HFFc6 (cell line): ENCODE measurements around the gene ATP1A1. TPM values are rescaled to one million over a fixed set of nuclear protein-coding genes. Genes with fewer than 3 reads are reported as not detected.

ENCODE experiments used
- DNase-seq: peaks from one replicate; pipeline ENCODE4 v3.0.0-alpha.2; 2018
- H3K27ac Mint-ChIP-seq: 2 replicates; pipeline ENCODE4 v1.8.0; 2020; ENCODE audit warnings: mild to moderate bottlenecking, mixed read lengths
- H3K27me3 Mint-ChIP-seq: 2 replicates; pipeline ENCODE4 v1.8.0; 2021; ENCODE audit warnings: mild to moderate bottlenecking, moderate library complexity, mixed read lengths; ENCODE audit not compliant: insufficient read depth
- H3K36me3 Mint-ChIP-seq: 2 replicates; pipeline ENCODE4 v1.8.0; 2021; ENCODE audit warnings: low read depth, mixed read lengths
- H3K4me1 Mint-ChIP-seq: 2 replicates; pipeline ENCODE4 v1.8.0; 2020; ENCODE audit warnings: low read depth, mixed read lengths
- H3K4me3 Mint-ChIP-seq: 2 replicates; pipeline ENCODE4 v1.8.0; 2020; ENCODE audit warnings: mild to moderate bottlenecking, moderate library complexity, mixed read lengths
- H3K9me3 Mint-ChIP-seq: 2 replicates; pipeline ENCODE4 v1.8.0; 2020; ENCODE audit warnings: mild to moderate bottlenecking, mixed read lengths
- total RNA-seq, 6 experiments: library from RNA; stranded (reverse); fragmentation: NEBNext Ultra II Directional; extraction: Animal tissue kit (Norgen Biotek cat#: 25700); gene quantifications; 2 replicates in 1 of 6; 3 replicates in 5 of 6; pipeline ENCODE4 v1.2.3, GENCODE V29; 2021
- TF ChIP-seq, protein P1 (sequence below): fragments of 200-600 bp; sonication (generic); IDR thresholded peaks from 2 replicates; pipeline ENCODE4 v1.5.0; 2021; ENCODE audit warnings: antibody characterized with exemption, mild to moderate bottlenecking

Gene ATP1A1
- total RNA-seq, 6 experiments from 2014 or later = 192 to 244 (median 222) TPM

DNA sequence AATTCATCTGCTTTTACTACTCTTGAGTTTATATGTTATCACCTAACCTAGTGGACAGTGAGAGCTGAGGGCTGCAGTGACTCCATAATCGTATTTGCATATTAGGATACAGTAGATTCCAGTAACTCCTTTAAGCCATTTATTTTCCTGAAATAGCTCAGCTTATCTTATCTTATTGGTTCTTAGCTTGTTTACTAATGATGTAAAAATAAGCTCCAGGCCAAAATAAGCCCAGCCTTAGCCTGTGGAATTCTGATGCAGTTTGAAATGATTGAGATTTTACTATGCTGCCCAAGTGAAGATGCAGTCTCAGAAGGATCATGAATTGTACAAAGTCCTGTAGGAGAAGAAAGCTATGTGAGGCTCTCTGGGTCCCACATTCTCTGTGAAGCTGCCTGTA is 18.1 kb downstream of the ATP1A1 start:
- peaks cover 4% of the 10 kb centered on the region; the same call in 1 of the 2 replicates for H3K4me1 Mint-ChIP-seq
- H3K36me3 Mint-ChIP-seq = peaks cover 46% of the 10 kb centered on the region
- TF ChIP-seq, protein P1, sequence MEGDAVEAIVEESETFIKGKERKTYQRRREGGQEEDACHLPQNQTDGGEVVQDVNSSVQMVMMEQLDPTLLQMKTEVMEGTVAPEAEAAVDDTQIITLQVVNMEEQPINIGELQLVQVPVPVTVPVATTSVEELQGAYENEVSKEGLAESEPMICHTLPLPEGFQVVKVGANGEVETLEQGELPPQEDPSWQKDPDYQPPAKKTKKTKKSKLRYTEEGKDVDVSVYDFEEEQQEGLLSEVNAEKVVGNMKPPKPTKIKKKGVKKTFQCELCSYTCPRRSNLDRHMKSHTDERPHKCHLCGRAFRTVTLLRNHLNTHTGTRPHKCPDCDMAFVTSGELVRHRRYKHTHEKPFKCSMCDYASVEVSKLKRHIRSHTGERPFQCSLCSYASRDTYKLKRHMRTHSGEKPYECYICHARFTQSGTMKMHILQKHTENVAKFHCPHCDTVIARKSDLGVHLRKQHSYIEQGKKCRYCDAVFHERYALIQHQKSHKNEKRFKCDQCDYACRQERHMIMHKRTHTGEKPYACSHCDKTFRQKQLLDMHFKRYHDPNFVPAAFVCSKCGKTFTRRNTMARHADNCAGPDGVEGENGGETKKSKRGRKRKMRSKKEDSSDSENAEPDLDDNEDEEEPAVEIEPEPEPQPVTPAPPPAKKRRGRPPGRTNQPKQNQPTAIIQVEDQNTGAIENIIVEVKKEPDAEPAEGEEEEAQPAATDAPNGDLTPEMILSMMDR = no peak
- no peak overlapping the region for H3K27ac Mint-ChIP-seq
- no peak for DNase-seq
- H3K4me3 Mint-ChIP-seq = no peak overlapping the region
- no peaks in the 10 kb centered on the region for H3K27me3 Mint-ChIP-seq
- no peaks in the 10 kb centered on the region for H3K9me3 Mint-ChIP-seq

DNA sequence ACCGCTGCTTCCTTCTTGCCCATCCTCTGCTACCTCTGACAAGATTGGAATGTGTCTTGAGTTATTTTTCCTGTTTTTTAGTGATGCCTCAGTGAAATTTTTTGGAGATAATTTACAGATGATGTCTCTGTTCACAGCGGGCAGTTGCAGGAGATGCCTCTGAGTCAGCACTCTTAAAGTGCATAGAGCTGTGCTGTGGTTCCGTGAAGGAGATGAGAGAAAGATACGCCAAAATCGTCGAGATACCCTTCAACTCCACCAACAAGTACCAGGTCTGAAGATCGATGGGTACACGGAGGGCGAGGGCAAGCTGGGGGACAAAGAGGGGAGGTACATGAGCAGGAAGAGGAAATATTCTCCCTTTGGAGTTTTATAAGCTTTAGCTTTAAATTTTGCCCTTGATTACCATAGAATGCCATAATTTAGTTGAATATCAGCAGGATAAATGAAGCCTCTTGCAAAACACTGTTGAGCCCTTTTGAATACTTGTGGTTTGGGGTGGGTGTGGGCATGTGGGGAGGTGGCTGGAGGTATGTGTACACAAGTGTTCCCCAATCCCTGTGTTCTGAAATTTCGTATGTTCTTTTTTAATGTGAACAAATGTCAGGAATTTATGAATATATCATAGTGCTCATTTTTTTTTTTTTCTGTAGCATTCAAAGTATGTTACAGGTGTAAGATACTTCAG is 19.8 kb downstream of the ATP1A1 start:
- peaks cover 46% of the 10 kb centered on the region for H3K36me3 Mint-ChIP-seq
- no peaks in the 10 kb centered on the region for H3K9me3 Mint-ChIP-seq
- DNase-seq = no peak
- TF ChIP-seq, protein P1 = no peak
- H3K4me1 Mint-ChIP-seq = peaks cover 4% of the 10 kb centered on the region; the same call in 1 of the 2 replicates
- no peaks in the 10 kb centered on the region for H3K27me3 Mint-ChIP-seq
- H3K27ac Mint-ChIP-seq = no peak overlapping the region
- no peak overlapping the region for H3K4me3 Mint-ChIP-seq

DNA sequence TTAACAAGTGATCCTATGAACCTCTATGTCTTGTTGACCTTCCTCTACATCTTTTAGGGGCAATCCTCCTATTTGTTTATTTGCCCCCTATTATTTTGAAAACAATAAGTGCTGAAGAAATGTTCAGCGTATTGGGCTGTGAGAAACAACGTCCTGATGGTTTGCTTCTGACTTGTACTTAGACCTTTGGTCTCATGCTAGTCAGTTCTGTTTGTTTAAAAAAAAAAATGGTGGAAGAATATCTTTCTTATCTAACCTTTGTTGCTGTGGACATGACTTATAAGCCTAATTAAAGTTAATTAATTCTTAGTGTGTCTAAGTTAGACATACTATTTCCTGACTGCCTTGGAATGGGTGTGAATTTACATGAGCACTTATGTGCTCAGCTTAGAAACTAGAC is 20.7 kb downstream of the ATP1A1 start:
- Mint-ChIP-seq H3K9me3 (no peaks in the 10 kb centered on the region), H3K27ac (no peak overlapping the region; the same call in 1 of the 2 replicates), H3K27me3 (no peaks in the 10 kb centered on the region), H3K4me1 (no peaks in the 10 kb centered on the region; the same call in 1 of the 2 replicates), H3K36me3 (peaks cover 46% of the 10 kb centered on the region), H3K4me3 (no peak overlapping the region)
- TF ChIP-seq, protein P1 = no peak
- DNase-seq = no peak

DNA sequence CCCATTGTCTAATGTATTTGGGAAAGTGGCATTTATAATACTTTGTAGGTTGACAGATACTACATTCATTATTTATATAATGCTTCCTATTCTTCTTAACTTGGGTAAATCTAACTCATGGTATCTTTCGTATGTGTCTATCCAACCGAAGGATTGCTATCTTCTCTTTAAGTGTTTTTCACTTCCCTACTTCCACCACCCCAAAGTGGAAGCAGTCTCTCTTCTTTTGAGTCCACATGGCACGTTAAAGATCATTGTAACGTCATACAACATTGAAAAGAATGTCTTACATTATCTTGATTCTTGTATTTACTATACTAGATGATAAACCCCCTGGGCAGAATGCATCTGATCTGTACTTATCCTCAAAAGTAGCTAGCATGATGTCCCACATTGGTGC is 21.2 kb downstream of the ATP1A1 start:
- H3K4me1 Mint-ChIP-seq = no peaks in the 10 kb centered on the region; the same call in 1 of the 2 replicates
- no peak overlapping the region for H3K4me3 Mint-ChIP-seq
- H3K36me3 Mint-ChIP-seq = peaks cover 49% of the 10 kb centered on the region
- no peaks in the 10 kb centered on the region for H3K27me3 Mint-ChIP-seq
- no peak for DNase-seq
- no peak overlapping the region for H3K27ac Mint-ChIP-seq
- TF ChIP-seq, protein P1 = no peak
- H3K9me3 Mint-ChIP-seq = no peaks in the 10 kb centered on the region

DNA sequence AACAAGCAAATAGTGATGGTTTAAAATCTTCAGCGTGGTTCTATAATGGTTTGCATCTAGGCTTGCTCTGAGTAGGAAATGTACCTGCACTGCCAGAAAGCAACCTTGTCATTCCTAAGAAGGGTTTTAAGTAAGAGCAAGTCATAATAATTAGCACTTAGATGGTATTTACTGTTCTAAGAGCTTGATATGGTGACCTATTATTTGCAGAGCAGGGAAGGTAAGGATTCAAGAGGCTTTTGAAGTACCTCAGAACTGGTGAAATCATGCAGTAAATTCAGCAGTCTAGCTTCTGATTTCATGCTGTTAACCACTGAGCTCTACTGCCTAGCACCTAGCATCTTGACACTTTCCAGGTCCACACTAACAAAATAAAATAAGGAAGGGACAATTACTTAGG is 23.7 kb downstream of the ATP1A1 start:
- TF ChIP-seq, protein P1 = no peak
- Mint-ChIP-seq H3K27ac (no peak overlapping the region), H3K36me3 (peaks cover 65% of the 10 kb centered on the region), H3K4me3 (no peak overlapping the region), H3K27me3 (no peaks in the 10 kb centered on the region), H3K9me3 (no peaks in the 10 kb centered on the region), H3K4me1 (no peaks in the 10 kb centered on the region; the same call in 1 of the 2 replicates)
- DNase-seq = no peak
